H9 (cell line): Measurements from ENCODE around the gene ZSCAN2. TPM values are rescaled to one million over a fixed set of nuclear protein-coding genes. Genes with fewer than 3 reads are reported as not detected.
"Not testable (repeated sequence)": the region's sequence is repeated elsewhere in the genome, so short reads cannot be mapped to it uniquely, and the experiment has no call there.

Source experiments
- DNase-seq: peaks from one replicate; pipeline ENCODE4 v3.0.0-alpha.2; 2017
- H2AFZ ChIP-seq: one replicate; pipeline ENCODE4 v1.6.1; 2013; ENCODE audit warnings: mild to moderate bottlenecking, low read length, control low read depth, moderate library complexity
- H2AK5ac ChIP-seq: 2 replicates; pipeline ENCODE4 v1.6.1; 2013; ENCODE audit warnings: low read length, control low read depth, mixed read lengths; ENCODE audit not compliant: insufficient read length
- H2BK120ac ChIP-seq: one replicate; pipeline ENCODE4 v1.6.1; 2013; ENCODE audit warnings: low read depth, mild to moderate bottlenecking, low read length, control low read depth, inconsistent platforms; ENCODE audit not compliant: poor library complexity, severe bottlenecking
- H2BK12ac ChIP-seq: 2 replicates; pipeline ENCODE4 v1.6.1; 2013; ENCODE audit warnings: low read length, control low read depth, mixed read lengths, low read depth; ENCODE audit not compliant: insufficient read length
- H2BK15ac ChIP-seq: 2 replicates; pipeline ENCODE4 v1.6.1; 2013; ENCODE audit warnings: low read depth, low read length, control low read depth
- H2BK20ac ChIP-seq: one replicate; pipeline ENCODE4 v1.6.1; 2013; ENCODE audit warnings: low read depth, mild to moderate bottlenecking, low read length, control low read depth, inconsistent platforms; ENCODE audit not compliant: poor library complexity, severe bottlenecking
- H2BK5ac ChIP-seq: 2 replicates; pipeline ENCODE4 v1.6.1; 2013; ENCODE audit warnings: low read length, control low read depth, mixed read lengths; ENCODE audit not compliant: insufficient read length
- H3K14ac ChIP-seq: 2 replicates; pipeline ENCODE4 v1.6.1; 2013; ENCODE audit warnings: low read length, control low read depth; ENCODE audit not compliant: insufficient read depth
- H3K18ac ChIP-seq: 2 replicates; pipeline ENCODE4 v1.6.1; 2013; ENCODE audit warnings: low read depth, mild to moderate bottlenecking, mixed read lengths, low read length, control low read depth; ENCODE audit not compliant: insufficient read length
- H3K23ac ChIP-seq: 2 replicates; pipeline ENCODE4 v1.6.1; 2013; ENCODE audit warnings: low read length, control low read depth, mixed read lengths, low read depth; ENCODE audit not compliant: insufficient read length
- H3K23me2 ChIP-seq: 2 replicates; pipeline ENCODE4 v1.6.1; 2013; ENCODE audit warnings: low read depth, mild to moderate bottlenecking, mixed read lengths, low read length, control low read depth; ENCODE audit not compliant: insufficient read length, poor library complexity, severe bottlenecking
- H3K27ac ChIP-seq: 2 replicates; pipeline ENCODE4 v1.5.1; 2013; ENCODE audit warnings: low read length, control low read depth, mixed read lengths, low read depth; ENCODE audit not compliant: insufficient read length
- H3K27me3 ChIP-seq: 2 replicates; pipeline ENCODE4 v1.6.1; 2013; ENCODE audit warnings: low read length, control low read depth, inconsistent platforms; ENCODE audit not compliant: insufficient read depth
- H3K4ac ChIP-seq: 2 replicates; pipeline ENCODE4 v1.6.1; 2013; ENCODE audit warnings: low read depth, mild to moderate bottlenecking, control low read depth, inconsistent platforms, low read length, moderate library complexity
- H3K4me1 ChIP-seq: 2 replicates; pipeline ENCODE4 v1.6.1; 2013; ENCODE audit warnings: low read length, control low read depth, inconsistent platforms; ENCODE audit not compliant: insufficient read depth
- H3K4me2 ChIP-seq: 2 replicates; pipeline ENCODE4 v1.6.1; 2013; ENCODE audit warnings: low read length, control low read depth, mixed read lengths; ENCODE audit not compliant: insufficient read length, insufficient read depth
- H3K56ac ChIP-seq: 2 replicates; pipeline ENCODE4 v1.6.1; 2013; ENCODE audit warnings: low read depth, mild to moderate bottlenecking, mixed read lengths, low read length, control low read depth; ENCODE audit not compliant: insufficient read length
- H3K79me1 ChIP-seq: 2 replicates; pipeline ENCODE4 v1.6.1; 2013; ENCODE audit warnings: low read depth, mild to moderate bottlenecking, moderate library complexity, low read length, control low read depth, inconsistent platforms; ENCODE audit not compliant: insufficient read depth, poor library complexity, severe bottlenecking
- H3K79me2 ChIP-seq: 2 replicates; pipeline ENCODE4 v1.6.1; 2013; ENCODE audit warnings: low read length, control low read depth, inconsistent platforms; ENCODE audit not compliant: insufficient read depth
- H3K9ac ChIP-seq: 2 replicates; pipeline ENCODE4 v1.6.1; 2013; ENCODE audit warnings: low read length, control low read depth, mixed read lengths; ENCODE audit not compliant: insufficient read length; ENCODE audit errors: extremely low read depth
- H3K9me3 ChIP-seq: one replicate; pipeline ENCODE4 v1.6.1; 2013; ENCODE audit warnings: low read depth, low read length, inconsistent platforms; ENCODE audit not compliant: control insufficient read depth
- H3T11ph ChIP-seq: one replicate; pipeline ENCODE4 v1.6.1; 2013; ENCODE audit warnings: mild to moderate bottlenecking, low read length, control low read depth, inconsistent platforms
- H4K20me1 ChIP-seq: one replicate; pipeline ENCODE4 v1.6.1; 2013; ENCODE audit not compliant: control insufficient read depth, insufficient read length, insufficient read depth
- H4K5ac ChIP-seq: 2 replicates; pipeline ENCODE4 v1.6.1; 2013; ENCODE audit warnings: low read depth, mild to moderate bottlenecking, mixed read lengths, low read length, control low read depth; ENCODE audit not compliant: insufficient read length
- H4K8ac ChIP-seq: replicated peaks from 2 replicates; pipeline ENCODE4 v1.6.1; 2013; ENCODE audit warnings: low read length, control low read depth, mixed read lengths, low read depth; ENCODE audit not compliant: insufficient read length
- H4K91ac ChIP-seq: 2 replicates; pipeline ENCODE4 v1.6.1; 2013; ENCODE audit warnings: low read depth, mild to moderate bottlenecking, moderate library complexity, mixed read lengths, low read length, control low read depth; ENCODE audit not compliant: insufficient read length
- H3K27ac Mint-ChIP-seq, 3 experiments: 2 replicates in 2 of 3; 3 replicates in 1 of 3; pipeline ENCODE4 v1.8.0; 2020 to 2021; ENCODE audit warnings: mixed read lengths in 3 of 3, mild to moderate bottlenecking in 1 of 3, moderate library complexity in 1 of 3
- H3K27me3 Mint-ChIP-seq: 2 replicates; pipeline ENCODE4 v1.8.0; 2021; ENCODE audit warnings: low read depth, mild to moderate bottlenecking, moderate library complexity, mixed read lengths
- H3K36me3 Mint-ChIP-seq, 3 experiments: 2 replicates in 2 of 3; 3 replicates in 1 of 3; pipeline ENCODE4 v1.8.0; 2020 to 2021; ENCODE audit warnings: low read depth in 3 of 3, mixed read lengths in 3 of 3; ENCODE audit not compliant: insufficient read depth in 1 of 3
- H3K4me1 Mint-ChIP-seq, 2 experiments: 2 replicates each; pipeline ENCODE4 v1.8.0; 2020; ENCODE audit warnings: mixed read lengths in 2 of 2
- H3K4me3 Mint-ChIP-seq, 2 experiments: 2 replicates in 1 of 2; 3 replicates in 1 of 2; pipeline ENCODE4 v1.8.0; 2020 to 2021; ENCODE audit warnings: mild to moderate bottlenecking in 2 of 2, mixed read lengths in 2 of 2, moderate library complexity in 1 of 2
- H3K9me3 Mint-ChIP-seq, 2 experiments: 2 replicates in 1 of 2; 3 replicates in 1 of 2; pipeline ENCODE4 v1.8.0; 2020; ENCODE audit warnings: mild to moderate bottlenecking in 2 of 2, mixed read lengths in 2 of 2, moderate library complexity in 1 of 2
- WGBS: extraction: QIAGEN DNeasy Blood & Tissue Kit; methylation state at CpG from one replicate; pipeline ENCODE4 v1.1.7; 2013; ENCODE audit warnings: missing lambda C conversion rate, low lambda C conversion rate, mixed read lengths; ENCODE audit not compliant: insufficient read length; ENCODE audit errors: extremely low coverage; 5-methylcytosine and 5-hydroxymethylcytosine counted together
- total RNA-seq: library from RNA; stranded (reverse); gene quantifications from 2 replicates; pipeline ENCODE4 v1.2.1, GENCODE V29; 2021

The ZSCAN2 gene
- total RNA-seq, 1 experiment from 2014 or later: 28.4 TPM

GRCh38 chr15:84642640-84643039, 41.8 kb downstream of the ZSCAN2 start:
- H3K79me1 ChIP-seq, H3K79me2 ChIP-seq, H3K27ac ChIP-seq, H3K4me2 ChIP-seq, H3K27me3 ChIP-seq, H2AK5ac ChIP-seq, H2BK20ac ChIP-seq, H3K18ac ChIP-seq, H3K14ac ChIP-seq, H3K27me3 Mint-ChIP-seq, H2BK5ac ChIP-seq, H2BK120ac ChIP-seq, H2BK15ac ChIP-seq, H2BK12ac ChIP-seq, H3K4me3 Mint-ChIP-seq, H3K4me1 Mint-ChIP-seq, H4K8ac ChIP-seq, H3K56ac ChIP-seq, H3K9ac ChIP-seq, H3K4me1 ChIP-seq, H3T11ph ChIP-seq, H4K20me1 ChIP-seq, H3K4ac ChIP-seq, H4K5ac ChIP-seq, H3K23ac ChIP-seq, H3K9me3 ChIP-seq, H4K91ac ChIP-seq, DNase-seq, H3K23me2 ChIP-seq, H3K9me3 Mint-ChIP-seq, H2AFZ ChIP-seq: not testable (repeated sequence)
- WGBS: no CpG with 5 or more reads among the region's 2 CpGs
- Mint-ChIP-seq H3K27ac (peak overlapping the region in 1 of 3 experiments; percentile 76; a peak in 1 of 7 replicates), H3K36me3 (peaks cover 31 to 79% (median 57%) of the 10 kb centered on the region in 3 experiments)
